Measurements from ENCODE around the gene PPP1R3F. TPM values are rescaled to one million over a fixed set of nuclear protein-coding genes. Genes with fewer than 3 reads are reported as not detected.

The PPP1R3F gene
- total and polyA plus RNA-seq, 2 experiments from 2014 or later: 6.4 to 10.2 TPM

- TF ChIP-seq EZH2phosphoT487 (IDR thresholded peaks at IDR 0.05; ENCODE audit: low read depth, severe bottlenecking, unreplicated experiment): no peak
- no peak for TF ChIP-seq EZH2 (IDR thresholded peaks at IDR 0.05; ENCODE audit: borderline replicate concordance)
- TF ChIP-seq CTCF (IDR thresholded peaks at IDR 0.05; ENCODE audit: poor library complexity): no peak
- Histone ChIP-seq H3K79me2 (no peaks in the 10 kb centered on the region), H3K9me3 (ENCODE audit: low read depth) (no peaks in the 10 kb centered on the region), H3K9me2 (replicated peaks; ENCODE audit: insufficient read depth) (no peaks in the 10 kb centered on the region), H3K4me3 (no peak overlapping the region), H3K27me3 (no peaks in the 10 kb centered on the region), H3K4me1 (ENCODE audit: insufficient read depth) (no peaks in the 10 kb centered on the region), H3K27ac (no peak overlapping the region), H3K4me2 (no peak overlapping the region), H4K20me1 (ENCODE audit: insufficient read depth, poor library complexity, severe bottlenecking) (no peaks in the 10 kb centered on the region), H2AFZ (no peak overlapping the region), H3K36me3 (replicated peaks; ENCODE audit: insufficient read depth, low read depth) (no peaks in the 10 kb centered on the region)
- WGBS (ENCODE audit: low lambda C conversion rate, missing lambda C conversion rate): 84% methylated on average over 7 of the region's 7 CpGs
- no peak for DNase-seq (ENCODE audit: low spot score)
Observed at GRCh38 chrX:49238735-49239134, 30.9 kb upstream of the PPP1R3F start.

- H3K4me2 ChIP-seq: no peak overlapping the region
- no peaks in the 10 kb centered on the region for H4K20me1 ChIP-seq (ENCODE audit: insufficient read depth, poor library complexity, severe bottlenecking)
- DNase-seq (ENCODE audit: low spot score): no peak
- WGBS (ENCODE audit: low lambda C conversion rate, missing lambda C conversion rate): 86% methylated on average over 11 of the region's 12 CpGs
- H3K27ac ChIP-seq: no peak overlapping the region
- H3K4me3 ChIP-seq: no peak overlapping the region
- no peak for TF ChIP-seq EZH2 (IDR thresholded peaks at IDR 0.05; ENCODE audit: borderline replicate concordance)
- TF ChIP-seq EZH2phosphoT487 (IDR thresholded peaks at IDR 0.05; ENCODE audit: low read depth, severe bottlenecking, unreplicated experiment): no peak
- no peak for TF ChIP-seq CTCF (IDR thresholded peaks at IDR 0.05; ENCODE audit: poor library complexity)
- no peak overlapping the region for H2AFZ ChIP-seq
- H3K9me2 ChIP-seq (replicated peaks; ENCODE audit: insufficient read depth): no peaks in the 10 kb centered on the region
- no peaks in the 10 kb centered on the region for H3K36me3 ChIP-seq (replicated peaks; ENCODE audit: insufficient read depth, low read depth)
- no peaks in the 10 kb centered on the region for H3K79me2 ChIP-seq
- H3K27me3 ChIP-seq: no peaks in the 10 kb centered on the region
- H3K9me3 ChIP-seq (ENCODE audit: low read depth): no peaks in the 10 kb centered on the region
- no peaks in the 10 kb centered on the region for H3K4me1 ChIP-seq (ENCODE audit: insufficient read depth)
Observed at GRCh38 chrX:49242545-49243066, 27.0 kb upstream of the PPP1R3F start.

GRCh38 chrX:49243166-49243565 lies 26.4 kb upstream of the PPP1R3F start:
- WGBS (ENCODE audit: low lambda C conversion rate, missing lambda C conversion rate): 89% methylated on average over 7 of the region's 12 CpGs
- TF ChIP-seq EZH2 (IDR thresholded peaks at IDR 0.05; ENCODE audit: borderline replicate concordance) (no peak), CTCF (IDR thresholded peaks at IDR 0.05; ENCODE audit: poor library complexity) (no peak), EZH2phosphoT487 (IDR thresholded peaks at IDR 0.05; ENCODE audit: low read depth, severe bottlenecking, unreplicated experiment) (no peak)
- Histone ChIP-seq H3K4me3 (no peak overlapping the region), H3K9me3 (ENCODE audit: low read depth) (no peaks in the 10 kb centered on the region), H4K20me1 (ENCODE audit: insufficient read depth, poor library complexity, severe bottlenecking) (no peaks in the 10 kb centered on the region), H2AFZ (no peak overlapping the region), H3K79me2 (no peaks in the 10 kb centered on the region), H3K27me3 (no peaks in the 10 kb centered on the region), H3K4me1 (ENCODE audit: insufficient read depth) (no peaks in the 10 kb centered on the region), H3K9me2 (replicated peaks; ENCODE audit: insufficient read depth) (no peaks in the 10 kb centered on the region), H3K36me3 (replicated peaks; ENCODE audit: insufficient read depth, low read depth) (no peaks in the 10 kb centered on the region), H3K27ac (no peak overlapping the region), H3K4me2 (no peak overlapping the region)
- DNase-seq (ENCODE audit: low spot score): no peak

GRCh38 chrX:49244207-49244606 lies 25.4 kb upstream of the PPP1R3F start:
- no peaks in the 10 kb centered on the region for H3K27me3 ChIP-seq
- H3K4me3 ChIP-seq: no peak overlapping the region
- no peak overlapping the region for H3K27ac ChIP-seq
- H3K4me2 ChIP-seq: no peak overlapping the region
- no peaks in the 10 kb centered on the region for H3K36me3 ChIP-seq (replicated peaks; ENCODE audit: insufficient read depth, low read depth)
- DNase-seq (ENCODE audit: low spot score): no peak
- H4K20me1 ChIP-seq (ENCODE audit: insufficient read depth, poor library complexity, severe bottlenecking): no peaks in the 10 kb centered on the region
- H3K4me1 ChIP-seq (ENCODE audit: insufficient read depth): no peaks in the 10 kb centered on the region
- H2AFZ ChIP-seq: no peak overlapping the region
- 100% methylated on average over 1 of the region's 2 CpGs for WGBS (ENCODE audit: low lambda C conversion rate, missing lambda C conversion rate)
- no peaks in the 10 kb centered on the region for H3K9me3 ChIP-seq (ENCODE audit: low read depth)
- no peaks in the 10 kb centered on the region for H3K79me2 ChIP-seq
- no peaks in the 10 kb centered on the region for H3K9me2 ChIP-seq (replicated peaks; ENCODE audit: insufficient read depth)
- TF ChIP-seq CTCF (IDR thresholded peaks at IDR 0.05; ENCODE audit: poor library complexity): no peak
- no peak for TF ChIP-seq EZH2 (IDR thresholded peaks at IDR 0.05; ENCODE audit: borderline replicate concordance)
- no peak for TF ChIP-seq EZH2phosphoT487 (IDR thresholded peaks at IDR 0.05; ENCODE audit: low read depth, severe bottlenecking, unreplicated experiment)
